ENCODE results near the gene RAD51B.

DNA sequence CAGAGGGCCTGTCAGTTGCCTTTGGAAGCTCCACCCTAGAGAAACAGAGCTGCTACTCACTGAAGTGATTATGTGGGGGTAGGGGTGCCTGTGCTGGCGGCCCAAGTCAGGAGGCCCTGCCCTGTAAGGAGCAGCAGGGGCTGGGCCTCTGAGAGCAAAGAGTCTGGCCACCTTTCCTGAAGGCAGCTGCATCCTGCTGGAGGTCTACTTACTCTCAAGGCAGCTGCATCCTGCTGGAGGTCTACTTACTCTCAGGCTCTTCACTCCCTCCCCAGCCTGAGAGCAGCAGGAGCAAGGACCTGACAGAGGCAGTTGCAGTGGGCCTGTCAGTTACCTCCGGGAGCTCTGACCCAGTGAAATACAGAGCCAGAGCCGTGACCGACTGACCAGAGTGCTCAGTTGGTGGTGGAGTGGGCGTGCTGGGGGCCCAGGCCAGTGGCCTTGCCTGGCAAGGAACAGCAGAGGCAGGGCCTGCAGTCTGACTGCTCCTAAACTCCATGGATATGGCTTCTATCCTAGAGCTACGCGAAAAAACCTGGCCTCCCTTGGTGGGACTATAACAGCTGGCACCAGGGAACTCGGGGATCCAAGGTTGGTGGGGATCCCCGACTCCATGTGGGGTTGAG is 32.3 kb downstream of the RAD51B start:
- TF ChIP-seq PRDM15 (CRISPR knock-in tag; IDR thresholded peaks at IDR 0.05) (no peak), TMF1 (CRISPR knock-in tag; IDR thresholded peaks at IDR 0.05; ENCODE audit: low read depth) (no peak), GABPA (IDR thresholded peaks at IDR 0.05; ENCODE audit: low read depth, low read length) (no peak), GABPA (CRISPR knock-in tag; IDR thresholded peaks at IDR 0.05; ENCODE audit: low read depth) (no peak), THAP7 (CRISPR knock-in tag; IDR thresholded peaks at IDR 0.05) (no peak), POLR2AphosphoS5 (IDR thresholded peaks at IDR 0.05; ENCODE audit: low read depth, low read length) (no peak), DZIP1 (CRISPR knock-in tag; IDR thresholded peaks at IDR 0.05) (no peak), CTCF (CRISPR knock-in tag; IDR thresholded peaks at IDR 0.05) (no peak), EP300 (IDR thresholded peaks at IDR 0.05; ENCODE audit: low read depth in 2 of 2, low read length in 2 of 2) (no peak), EP300 (CRISPR knock-in tag; IDR thresholded peaks at IDR 0.05; ENCODE audit: borderline replicate concordance) (no peak), NR2F2 (IDR thresholded peaks at IDR 0.05; ENCODE audit: borderline replicate concordance, low read depth) (no peak), PAWR (CRISPR knock-in tag; IDR thresholded peaks at IDR 0.05; ENCODE audit: borderline replicate concordance) (no peak), ZNF263 (CRISPR knock-in tag; IDR thresholded peaks at IDR 0.05) (no peak)

Measured in HepG2 (cell line).